ENCODE results near the gene OR10C1.
"Not testable (repeated sequence)": the region's sequence is repeated elsewhere in the genome, so short reads cannot be mapped to it uniquely, and the experiment has no call there.

OR10C1 gene

DNA sequence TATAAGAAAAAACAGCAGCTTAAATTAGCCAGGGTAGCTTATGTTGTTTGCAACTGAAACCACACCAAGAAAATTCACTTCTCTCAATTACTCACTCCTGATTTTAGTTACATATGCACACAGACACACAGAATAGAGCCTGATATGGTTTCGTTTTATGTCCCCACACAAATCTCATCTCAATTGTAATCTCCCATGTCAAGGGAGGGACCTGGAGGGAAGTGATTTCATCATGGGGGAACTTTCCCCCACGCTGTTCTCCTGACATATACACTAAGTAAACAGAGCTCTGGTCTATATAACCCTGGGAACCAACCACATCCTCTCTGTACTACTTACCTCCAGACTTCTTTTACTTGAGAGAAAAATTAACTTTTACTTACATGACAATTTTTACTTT lies 14.5 kb upstream of the OR10C1 start:
- no peak for DNase-seq (ENCODE audit: low read depth)
- H3K4me3 ChIP-seq (ENCODE audit: control insufficient read depth, low read depth, low read length) = no peak overlapping the region
- TF ChIP-seq, protein P1, sequence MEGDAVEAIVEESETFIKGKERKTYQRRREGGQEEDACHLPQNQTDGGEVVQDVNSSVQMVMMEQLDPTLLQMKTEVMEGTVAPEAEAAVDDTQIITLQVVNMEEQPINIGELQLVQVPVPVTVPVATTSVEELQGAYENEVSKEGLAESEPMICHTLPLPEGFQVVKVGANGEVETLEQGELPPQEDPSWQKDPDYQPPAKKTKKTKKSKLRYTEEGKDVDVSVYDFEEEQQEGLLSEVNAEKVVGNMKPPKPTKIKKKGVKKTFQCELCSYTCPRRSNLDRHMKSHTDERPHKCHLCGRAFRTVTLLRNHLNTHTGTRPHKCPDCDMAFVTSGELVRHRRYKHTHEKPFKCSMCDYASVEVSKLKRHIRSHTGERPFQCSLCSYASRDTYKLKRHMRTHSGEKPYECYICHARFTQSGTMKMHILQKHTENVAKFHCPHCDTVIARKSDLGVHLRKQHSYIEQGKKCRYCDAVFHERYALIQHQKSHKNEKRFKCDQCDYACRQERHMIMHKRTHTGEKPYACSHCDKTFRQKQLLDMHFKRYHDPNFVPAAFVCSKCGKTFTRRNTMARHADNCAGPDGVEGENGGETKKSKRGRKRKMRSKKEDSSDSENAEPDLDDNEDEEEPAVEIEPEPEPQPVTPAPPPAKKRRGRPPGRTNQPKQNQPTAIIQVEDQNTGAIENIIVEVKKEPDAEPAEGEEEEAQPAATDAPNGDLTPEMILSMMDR (IDR thresholded peaks at IDR 0.05; ENCODE audit: control insufficient read depth, insufficient read depth, low read depth, low read length, missing control alignments) = no peak

- TF ChIP-seq, protein P1 (IDR thresholded peaks at IDR 0.05; ENCODE audit: control insufficient read depth, insufficient read depth, low read depth, low read length, missing control alignments) = no peak
These were observed 14.0 kb upstream of the OR10C1 start for GRCh38 chr6:29425075-29425474.

DNA sequence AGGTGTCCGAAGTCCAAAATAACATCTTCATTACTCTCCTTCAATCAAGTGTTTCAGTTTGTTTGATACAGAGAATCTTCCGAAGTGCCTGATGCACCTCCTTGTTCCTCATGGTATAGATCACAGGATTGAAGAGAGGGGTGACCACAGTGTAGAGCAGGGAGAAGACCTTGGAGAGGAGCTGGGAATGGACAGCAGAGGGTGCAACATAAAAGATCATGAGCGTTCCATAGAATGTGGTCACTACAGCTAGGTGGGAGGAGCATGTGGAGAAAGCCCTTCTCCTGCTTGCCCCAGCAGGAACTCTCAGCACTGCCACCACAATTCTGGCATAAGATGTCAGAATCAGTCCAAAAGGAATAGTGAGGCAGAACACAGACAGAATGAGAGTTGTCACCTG lies 12.5 kb upstream of the OR10C1 start:
- TF ChIP-seq, protein P1 (IDR thresholded peaks at IDR 0.05; ENCODE audit: control insufficient read depth, insufficient read depth, low read depth, low read length, missing control alignments) = no peak
- no peak overlapping the region for H3K4me3 ChIP-seq (ENCODE audit: control insufficient read depth, low read depth, low read length)
- no peak for DNase-seq (ENCODE audit: low read depth)

More at GRCh38 chr6:29425075-29425474, 14.0 kb upstream of the OR10C1 start:
- no peak for DNase-seq (ENCODE audit: low read depth)
- H3K4me3 ChIP-seq (ENCODE audit: control insufficient read depth, low read depth, low read length) = no peak overlapping the region

GRCh38 chr6:29436730-29437129 lies 2.4 kb upstream of the OR10C1 start:
- not testable (repeated sequence) for DNase-seq (ENCODE audit: low read depth); H3K4me3 ChIP-seq (ENCODE audit: control insufficient read depth, low read depth, low read length)

- DNase-seq (ENCODE audit: low read depth) = no peak
- H3K4me3 ChIP-seq (ENCODE audit: control insufficient read depth, low read depth, low read length) = no peak overlapping the region
- TF ChIP-seq, protein P1 (IDR thresholded peaks at IDR 0.05; ENCODE audit: control insufficient read depth, insufficient read depth, low read depth, low read length, missing control alignments) = no peak
These were observed 3.6 kb downstream of the OR10C1 start for GRCh38 chr6:29442719-29443118.

DNA sequence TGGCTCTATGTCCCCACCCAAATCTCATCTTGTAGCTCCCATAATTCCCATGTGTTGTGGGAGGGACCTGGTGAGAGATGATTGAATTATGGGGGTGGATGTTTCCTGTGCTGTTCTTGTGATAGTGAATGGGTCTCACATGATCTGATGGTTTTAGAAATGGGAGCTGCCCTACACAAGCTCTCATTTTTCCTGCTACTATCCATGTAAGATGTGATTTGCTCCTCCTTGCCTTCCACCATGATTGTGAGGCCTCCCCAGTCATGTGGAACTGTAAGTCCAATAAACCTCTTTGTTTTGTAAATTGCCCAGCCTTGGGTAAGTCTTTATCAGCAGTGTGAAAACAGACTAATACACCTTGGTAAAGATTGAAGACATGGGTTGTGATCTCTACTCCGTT lies 4.9 kb downstream of the OR10C1 start:
- DNase-seq (ENCODE audit: low read depth); H3K4me3 ChIP-seq (ENCODE audit: control insufficient read depth, low read depth, low read length): not testable (repeated sequence)

- TF ChIP-seq, protein P1 (IDR thresholded peaks at IDR 0.05; ENCODE audit: control insufficient read depth, insufficient read depth, low read depth, low read length, missing control alignments) = no peak
- no peak for DNase-seq (ENCODE audit: low read depth)
- no peak overlapping the region for H3K4me3 ChIP-seq (ENCODE audit: control insufficient read depth, low read depth, low read length)
These were observed 8.6 kb downstream of the OR10C1 start for GRCh38 chr6:29447670-29448069.

DNA sequence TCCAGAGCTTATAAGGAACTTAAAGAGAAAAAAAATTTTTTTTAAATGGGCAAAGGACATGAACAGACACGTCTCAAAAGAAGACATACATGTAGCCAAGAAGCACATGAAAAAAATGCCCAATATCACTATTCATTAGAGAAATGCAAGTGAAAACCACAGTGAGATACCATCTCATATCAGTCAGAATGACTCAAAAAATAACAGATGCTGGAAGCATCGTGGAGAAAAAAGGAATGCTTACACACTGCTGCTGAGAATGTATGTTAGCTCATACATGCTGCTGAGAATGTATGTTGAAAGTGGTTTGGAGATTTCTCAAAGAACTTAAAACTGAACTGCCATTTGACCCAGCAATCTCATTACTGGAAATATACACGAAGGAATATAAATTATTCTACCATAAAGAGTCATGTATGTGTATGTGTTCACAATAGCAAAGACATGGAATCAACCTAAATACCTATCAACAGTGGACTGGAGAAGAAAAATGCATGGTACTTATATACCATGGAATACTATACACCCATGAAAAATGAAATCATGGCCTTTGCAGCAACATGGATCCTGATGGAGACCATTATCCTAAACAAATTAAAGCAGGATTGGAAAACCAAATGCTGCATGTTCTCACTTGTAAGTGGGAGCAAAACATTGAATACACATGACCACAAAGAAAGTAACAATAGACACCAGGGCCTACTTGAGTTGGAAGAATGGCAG lies 12.5 kb downstream of the OR10C1 start:
- no peak overlapping the region for H3K4me3 ChIP-seq (ENCODE audit: control insufficient read depth, low read depth, low read length)
- no peak for DNase-seq (ENCODE audit: low read depth)
- TF ChIP-seq, protein P1 (IDR thresholded peaks at IDR 0.05; ENCODE audit: control insufficient read depth, insufficient read depth, low read depth, low read length, missing control alignments) = no peak

All from AG09309 (cell line).